Measurements from ENCODE around the gene MAB21L4. TPM values are rescaled to one million over a fixed set of nuclear protein-coding genes. Genes with fewer than 3 reads are reported as not detected.

Gene MAB21L4
- total RNA-seq, 1 donor from 2014 or later = 0.59 TPM

DNA sequence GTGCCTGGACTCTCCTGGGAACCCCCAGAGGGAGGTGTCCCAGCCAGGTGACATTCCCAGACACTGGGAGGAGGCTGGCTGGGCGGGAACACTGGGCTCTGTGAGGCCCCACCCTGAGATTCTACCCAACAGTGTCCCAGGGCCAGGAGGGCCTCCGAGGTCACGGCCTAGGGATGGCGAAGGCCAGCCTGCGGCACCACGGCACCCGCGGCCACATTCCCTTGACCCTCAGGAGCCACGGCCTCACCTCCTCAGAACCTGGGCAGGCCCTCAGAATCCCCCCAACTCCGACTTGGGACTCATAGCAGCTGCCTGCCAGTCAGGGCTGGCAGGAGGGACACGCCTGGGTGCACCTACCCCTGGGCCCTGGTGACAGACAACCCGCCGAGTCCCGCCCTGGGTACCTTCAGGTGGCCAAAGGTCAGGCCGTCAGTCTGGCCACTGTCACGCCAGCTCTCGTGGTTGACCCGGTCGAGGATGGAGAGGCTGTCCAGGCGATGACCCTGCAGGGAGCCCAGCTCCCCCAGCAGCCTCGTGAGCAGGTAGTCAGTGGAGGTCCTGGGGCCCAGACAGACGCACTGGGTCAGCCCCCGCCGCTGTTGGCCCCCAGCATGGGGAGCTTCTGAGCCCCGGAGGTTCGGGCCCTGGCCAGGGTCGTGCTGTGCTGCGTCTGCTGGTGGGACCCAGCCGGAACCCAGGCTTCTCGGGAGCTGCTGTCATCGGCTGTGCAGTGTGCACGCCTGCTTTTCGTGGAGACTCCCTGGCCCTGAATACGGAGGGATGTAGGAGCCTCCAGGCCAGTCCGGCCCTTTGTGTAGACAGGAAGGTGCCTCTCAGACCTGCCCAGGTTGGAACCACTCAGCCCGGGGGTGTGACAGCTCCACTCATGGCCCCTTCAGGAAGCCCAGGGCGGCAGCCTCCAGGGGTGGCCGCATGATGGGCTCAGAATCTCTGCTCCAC, 6.1 kb downstream of the MAB21L4 start:
- DNase-seq (ENCODE audit: low read depth) = no peak
- no peaks in the 10 kb centered on the region for H3K9me3 Mint-ChIP-seq (ENCODE audit: unreplicated experiment)
- no peak for FAIRE-seq
- no peak overlapping the region for H3K27ac ChIP-seq (ENCODE audit: low read depth, low read length)
- peaks cover 4% of the 10 kb centered on the region for H3K4me1 Mint-ChIP-seq (ENCODE audit: low read depth, unreplicated experiment)
- no peaks in the 10 kb centered on the region for H3K36me3 Mint-ChIP-seq (ENCODE audit: low read depth, unreplicated experiment)
- peaks cover 9% of the 10 kb centered on the region for H3K27me3 Mint-ChIP-seq (ENCODE audit: low read depth, unreplicated experiment)
- H3K9me3 ChIP-seq (ENCODE audit: insufficient read depth, low read depth, low read length) = no peaks in the 10 kb centered on the region
- H3K9ac ChIP-seq (ENCODE audit: low read length) = no peak overlapping the region
- no peak overlapping the region for H2AFZ ChIP-seq (ENCODE audit: low read depth, low read length)
- TF ChIP-seq CTCF (IDR thresholded peaks at IDR 0.05; ENCODE audit: insufficient read depth, low read depth, low read length) (no peak), EZH2 (IDR thresholded peaks at IDR 0.05; ENCODE audit: insufficient read depth, low read length) (no peak)
- no peaks in the 10 kb centered on the region for H3K36me3 ChIP-seq (ENCODE audit: insufficient read depth, low read length)
- no peaks in the 10 kb centered on the region for H3K79me2 ChIP-seq (ENCODE audit: insufficient read depth, low read length)
- no peaks in the 10 kb centered on the region for H4K20me1 ChIP-seq (ENCODE audit: insufficient read depth, low read length)
- no peak overlapping the region for H3K4me2 ChIP-seq (ENCODE audit: low read length)
- H3K4me3 Mint-ChIP-seq (ENCODE audit: unreplicated experiment) = no peak overlapping the region
- H3K27me3 ChIP-seq (ENCODE audit: insufficient read depth, low read length) = no peaks in the 10 kb centered on the region
- no peak overlapping the region for H3K4me3 ChIP-seq (ENCODE audit: insufficient read depth, low read depth, low read length)
- H3K4me1 ChIP-seq (ENCODE audit: insufficient read depth, low read length) = peaks cover 3% of the 10 kb centered on the region
- no peak overlapping the region for H3K27ac Mint-ChIP-seq (ENCODE audit: unreplicated experiment)

- Histone ChIP-seq H3K4me3 (ENCODE audit: insufficient read depth, low read depth, low read length) (no peak overlapping the region), H3K27me3 (ENCODE audit: insufficient read depth, low read length) (no peaks in the 10 kb centered on the region), H3K9me3 (ENCODE audit: insufficient read depth, low read depth, low read length) (no peaks in the 10 kb centered on the region), H2AFZ (ENCODE audit: low read depth, low read length) (no peak overlapping the region), H3K4me2 (ENCODE audit: low read length) (no peak overlapping the region), H4K20me1 (ENCODE audit: insufficient read depth, low read length) (no peaks in the 10 kb centered on the region), H3K79me2 (ENCODE audit: insufficient read depth, low read length) (no peaks in the 10 kb centered on the region), H3K36me3 (ENCODE audit: insufficient read depth, low read length) (no peaks in the 10 kb centered on the region), H3K9ac (ENCODE audit: low read length) (no peak overlapping the region), H3K27ac (ENCODE audit: low read depth, low read length) (no peak overlapping the region), H3K4me1 (ENCODE audit: insufficient read depth, low read length) (peaks cover 3% of the 10 kb centered on the region)
- Mint-ChIP-seq H3K4me3 (ENCODE audit: unreplicated experiment) (no peak overlapping the region), H3K4me1 (ENCODE audit: low read depth, unreplicated experiment) (peaks cover 4% of the 10 kb centered on the region), H3K27ac (ENCODE audit: unreplicated experiment) (no peak overlapping the region), H3K36me3 (ENCODE audit: low read depth, unreplicated experiment) (no peaks in the 10 kb centered on the region), H3K27me3 (ENCODE audit: low read depth, unreplicated experiment) (peaks cover 12% of the 10 kb centered on the region), H3K9me3 (ENCODE audit: unreplicated experiment) (no peaks in the 10 kb centered on the region)
- DNase-seq (ENCODE audit: low read depth) = no peak
- no peak for TF ChIP-seq EZH2 (IDR thresholded peaks at IDR 0.05; ENCODE audit: insufficient read depth, low read length)
- TF ChIP-seq CTCF (IDR thresholded peaks at IDR 0.05; ENCODE audit: insufficient read depth, low read depth, low read length) = no peak
- no peak for FAIRE-seq
Observed at GRCh38 chr2:240888890-240889573, 6.9 kb downstream of the MAB21L4 start.
